ENCODE results near the gene LTBR.

LTBR gene

GRCh38 chr12:6386491-6386890, 2.5 kb downstream of the LTBR start:
- H3K4me3 ChIP-seq (replicated peaks; ENCODE audit: low read depth, low read length), result peak overlapping the region; percentile 15; the same call in 1 of the 2 replicates
- no peak for DNase-seq (ENCODE audit: extremely low read depth, low read depth)
- no peak for TF ChIP-seq CTCF (IDR thresholded peaks at IDR 0.05; ENCODE audit: low read depth, low read length, missing control alignments)

GRCh38 chr12:6387541-6387940, 3.6 kb downstream of the LTBR start:
- no peak for DNase-seq (ENCODE audit: extremely low read depth, low read depth)
- H3K4me3 ChIP-seq (replicated peaks; ENCODE audit: low read depth, low read length), result no peak overlapping the region
- TF ChIP-seq CTCF (IDR thresholded peaks at IDR 0.05; ENCODE audit: low read depth, low read length, missing control alignments), result no peak

- no peak for DNase-seq (ENCODE audit: extremely low read depth, low read depth)
- no peak for TF ChIP-seq CTCF (IDR thresholded peaks at IDR 0.05; ENCODE audit: low read depth, low read length, missing control alignments)
These were observed 6.3 kb downstream of the LTBR start for GRCh38 chr12:6390084-6390799.

GRCh38 chr12:6391013-6391412, 7.1 kb downstream of the LTBR start:
- no peak for DNase-seq (ENCODE audit: extremely low read depth, low read depth)

More at GRCh38 chr12:6390084-6390799, 6.3 kb downstream of the LTBR start:
- H3K4me3 ChIP-seq (replicated peaks; ENCODE audit: low read depth, low read length), result no peak overlapping the region

GRCh38 chr12:6392504-6392903, 8.5 kb downstream of the LTBR start:
- no peak for DNase-seq (ENCODE audit: extremely low read depth, low read depth)
- H3K4me3 ChIP-seq (replicated peaks; ENCODE audit: low read depth, low read length), result no peak overlapping the region
- TF ChIP-seq CTCF (IDR thresholded peaks at IDR 0.05; ENCODE audit: low read depth, low read length, missing control alignments), result no peak

More at GRCh38 chr12:6391013-6391412, 7.1 kb downstream of the LTBR start:
- no peak overlapping the region for H3K4me3 ChIP-seq (replicated peaks; ENCODE audit: low read depth, low read length)
- TF ChIP-seq CTCF (IDR thresholded peaks at IDR 0.05; ENCODE audit: low read depth, low read length, missing control alignments), result no peak

GRCh38 chr12:6393109-6393508, 9.1 kb downstream of the LTBR start:
- no peak for TF ChIP-seq CTCF (IDR thresholded peaks at IDR 0.05; ENCODE audit: low read depth, low read length, missing control alignments)
- DNase-seq (ENCODE audit: extremely low read depth, low read depth), result no peak
- no peak overlapping the region for H3K4me3 ChIP-seq (replicated peaks; ENCODE audit: low read depth, low read length)

GRCh38 chr12:6394398-6394797, 10.4 kb downstream of the LTBR start:
- TF ChIP-seq CTCF (IDR thresholded peaks at IDR 0.05; ENCODE audit: low read depth, low read length, missing control alignments), result no peak
- no peak overlapping the region for H3K4me3 ChIP-seq (replicated peaks; ENCODE audit: low read depth, low read length)
- no peak for DNase-seq (ENCODE audit: extremely low read depth, low read depth)
